HepG2 (cell line): ENCODE measurements around the gene SLCO2B1. TPM values are rescaled to one million over a fixed set of nuclear protein-coding genes. Genes with fewer than 3 reads are reported as not detected.

ENCODE experiments used
- ATAC-seq: fragments of 200-7000 bp; cut with Tn5 transposase; 3 replicates; pipeline ENCODE4 v1.9.1; 2020; ENCODE audit warnings: mild to moderate bottlenecking, moderate library complexity
- BruUV-seq: library from RNA; stranded (reverse); fragments of 400-500 nt; replicated peaks from 2 replicates; lab custom pipeline; 2021; lab: Mats Ljungman, UMichigan
- CTCF ChIA-PET: fragments of 300-600 bp; formaldehyde crosslinking; extraction: SDS; loops from one replicate; lab custom pipeline; 2021; ENCODE audit warnings: low total read pairs, inconsistent platforms, low intra/inter-chr PET ratio; lab: Yijun Ruan, JAX
- POLR2A ChIA-PET: fragments of 350-600 bp; sonication (Branson Sonifier 250); formaldehyde crosslinking; loops from one replicate; lab custom pipeline; 2020; ENCODE audit warnings: antibody characterized with exemption, inconsistent platforms; lab: Yijun Ruan, JAX
- DNase-seq: peaks from one replicate; pipeline ENCODE4 v3.0.0-alpha.2; 2015; ENCODE audit warnings: low spot score
- FAIRE-seq: peaks from 3 replicates; lab custom pipeline; 2011; peaks lifted over from hg19 to GRCh38; lab: Jason Lieb, UNC
- H2AFZ ChIP-seq: one replicate; pipeline ENCODE4 v1.6.1; 2011; ENCODE audit warnings: low read length, inconsistent platforms
- H3K27ac ChIP-seq: fragments of 300-600 bp; 3 replicates; pipeline ENCODE4 v1.8.0; 2011; ENCODE audit warnings: mixed run types, mild to moderate bottlenecking, mixed read lengths, low read length, inconsistent platforms; ENCODE audit not compliant: insufficient read depth; ENCODE audit errors: extremely low read length
- H3K27me3 ChIP-seq, 2 experiments: fragments of 200-600 bp in 1 of 2; 2 replicates in 1 of 2; 3 replicates in 1 of 2; pipeline versions ENCODE4 v1.6.0 to v1.8.0; 2011; ENCODE audit warnings: low read length in 2 of 2, mild to moderate bottlenecking in 2 of 2, moderate library complexity in 2 of 2, inconsistent platforms in 1 of 2; ENCODE audit not compliant: insufficient read depth in 2 of 2, control insufficient read depth in 1 of 2
- H3K36me3 ChIP-seq, 2 experiments: fragments of 200-600 bp in 1 of 2; replicated peaks in 1 of 2; 2 replicates in 1 of 2; 3 replicates in 1 of 2; pipeline versions ENCODE4 v1.5.1 to v1.8.0; 2011; ENCODE audit warnings: low read length in 2 of 2, inconsistent platforms in 1 of 2; ENCODE audit not compliant: insufficient read depth in 2 of 2, control insufficient read depth in 1 of 2
- H3K4me1 ChIP-seq: 2 replicates; pipeline ENCODE4 v1.5.1; 2012; ENCODE audit warnings: low read length, inconsistent platforms; ENCODE audit not compliant: insufficient read depth
- H3K4me2 ChIP-seq: 2 replicates; pipeline ENCODE4 v1.6.0; 2011; ENCODE audit warnings: low read depth, low read length, inconsistent platforms
- H3K4me3 ChIP-seq, 3 experiments: fragments of 200-600 bp in 1 of 3; sonication (generic), shearing (Covaris generic) in 1 of 3; replicated peaks in 1 of 3; 2 replicates each; pipeline ENCODE4 v1.5.1; 2011 to 2016; ENCODE audit warnings: low read length in 3 of 3, inconsistent platforms in 2 of 3, low read depth in 2 of 3, mild to moderate bottlenecking in 2 of 3, control low read depth in 1 of 3, mixed read lengths in 1 of 3; ENCODE audit not compliant: insufficient read depth in 1 of 3
- H3K79me2 ChIP-seq: one replicate; pipeline ENCODE4 v1.6.1; 2011; ENCODE audit warnings: low read length, inconsistent platforms; ENCODE audit not compliant: insufficient read depth
- H3K9ac ChIP-seq: 2 replicates; pipeline ENCODE4 v1.6.0; 2011; ENCODE audit warnings: mild to moderate bottlenecking, low read depth, low read length, inconsistent platforms; ENCODE audit not compliant: insufficient read depth
- H3K9me3 ChIP-seq: 2 replicates; pipeline ENCODE4 v1.5.1; 2012; ENCODE audit warnings: mild to moderate bottlenecking, low read length
- H4K20me1 ChIP-seq: 2 replicates; pipeline ENCODE4 v1.6.0; 2011; ENCODE audit warnings: inconsistent platforms, mild to moderate bottlenecking, low read length, moderate library complexity; ENCODE audit not compliant: insufficient read depth
- JUN ChIP-seq: sonication (generic); formaldehyde crosslinking; IDR thresholded peaks from 2 replicates; pipeline ENCODE4 v1.4.0; 2020; ENCODE audit warnings: mild to moderate bottlenecking, missing genetic modification reagents
- NCOA5 ChIP-seq: sonication (generic); formaldehyde crosslinking; IDR thresholded peaks from 2 replicates; pipeline ENCODE4 v1.4.0; 2020; ENCODE audit warnings: missing genetic modification reagents
- TBX3 ChIP-seq: fragments of 450-650 bp; IDR thresholded peaks from 2 replicates; pipeline ENCODE4 v1.6.1; 2017; ENCODE audit warnings: antibody characterized with exemption, mild to moderate bottlenecking, inconsistent platforms, borderline replicate concordance
- ZFAT ChIP-seq: sonication (generic); formaldehyde crosslinking; conservative IDR thresholded peaks from 2 replicates; pipeline ENCODE4 v1.8.1; 2023; ENCODE audit warnings: missing genetic modification reagents, inconsistent platforms
- ZNF274 ChIP-seq: sonication (generic); formaldehyde crosslinking; IDR thresholded peaks from 2 replicates; pipeline ENCODE4 v1.5.1; 2020; ENCODE audit warnings: mild to moderate bottlenecking, missing genetic modification reagents
- ZNF891 ChIP-seq: sonication (generic); formaldehyde crosslinking; IDR thresholded peaks from 2 replicates; pipeline ENCODE4 v1.5.0; 2020; ENCODE audit warnings: mild to moderate bottlenecking, missing genetic modification reagents
- ZSCAN29 ChIP-seq: sonication (generic); formaldehyde crosslinking; conservative IDR thresholded peaks from 2 replicates; pipeline ENCODE4 v1.4.0; 2020; ENCODE audit warnings: mild to moderate bottlenecking, missing genetic modification reagents
- WGBS: methylation state at CpG from one replicate; pipeline ENCODE4 v1.1.6; 2017; ENCODE audit warnings: low lambda C conversion rate; 5-methylcytosine and 5-hydroxymethylcytosine counted together
- in situ Hi-C: cut with HindIII; loops from 2 replicates; pipeline ENCODE4 v1.10.0; 2017; ENCODE audit warnings: low pct_unique_long_range_greater_than_20kb; ENCODE audit not compliant: extremely low pct_ligation_motif_present
- intact Hi-C: fragments of 100-400 bp; cut with micrococcal nuclease; formaldehyde crosslinking; loops from one replicate; pipeline ENCODE4 v1.10.0; 2022; ENCODE audit not compliant: unreplicated experiment
- polyA plus RNA-seq, 8 experiments: library from polyadenylated mRNA; depleted of rRNA in 3 of 8; stranded (reverse) in 7 of 8; unstranded in 1 of 8; fragments of >200 nt; fragmentation: Illumina TruSeq in 4 of 8; extraction: Trizol in 4 of 8; gene quantifications; 2 replicates each; pipeline versions ENCODE4 v1.2.1 to v1.2.3, GENCODE V29; 2011 to 2016; ENCODE audit warnings: low read depth in 4 of 8, missing spikeins in 1 of 8, mixed read lengths in 1 of 8; ENCODE audit not compliant: insufficient read depth in 1 of 8
- total RNA-seq, 5 experiments: library from RNA; depleted of rRNA; stranded (reverse); fragments of >200 nt; fragmentation: Illumina TruSeq; extraction: Trizol; gene quantifications; 2 replicates each; pipeline ENCODE4 v1.2.3, GENCODE V29; 2016; ENCODE audit warnings: low read depth in 1 of 5
- TF ChIP-seq, protein P1 (sequence below): sonication (generic); formaldehyde crosslinking; IDR thresholded peaks from 2 replicates; pipeline ENCODE4 v1.8.1; 2022; ENCODE audit warnings: low read depth, mild to moderate bottlenecking, missing genetic modification reagents
- TF ChIP-seq, protein P2 (sequence below): sonication (generic); formaldehyde crosslinking; IDR thresholded peaks from 2 replicates; pipeline ENCODE4 v1.8.1; 2022; ENCODE audit warnings: mild to moderate bottlenecking, missing genetic modification reagents

The SLCO2B1 gene
- total and polyA plus RNA-seq, 2 of the 13 experiments (the other 11 are each of a cell fraction or from before 2014, with no cell fraction given): 15.3 to 19.8 TPM

DNA sequence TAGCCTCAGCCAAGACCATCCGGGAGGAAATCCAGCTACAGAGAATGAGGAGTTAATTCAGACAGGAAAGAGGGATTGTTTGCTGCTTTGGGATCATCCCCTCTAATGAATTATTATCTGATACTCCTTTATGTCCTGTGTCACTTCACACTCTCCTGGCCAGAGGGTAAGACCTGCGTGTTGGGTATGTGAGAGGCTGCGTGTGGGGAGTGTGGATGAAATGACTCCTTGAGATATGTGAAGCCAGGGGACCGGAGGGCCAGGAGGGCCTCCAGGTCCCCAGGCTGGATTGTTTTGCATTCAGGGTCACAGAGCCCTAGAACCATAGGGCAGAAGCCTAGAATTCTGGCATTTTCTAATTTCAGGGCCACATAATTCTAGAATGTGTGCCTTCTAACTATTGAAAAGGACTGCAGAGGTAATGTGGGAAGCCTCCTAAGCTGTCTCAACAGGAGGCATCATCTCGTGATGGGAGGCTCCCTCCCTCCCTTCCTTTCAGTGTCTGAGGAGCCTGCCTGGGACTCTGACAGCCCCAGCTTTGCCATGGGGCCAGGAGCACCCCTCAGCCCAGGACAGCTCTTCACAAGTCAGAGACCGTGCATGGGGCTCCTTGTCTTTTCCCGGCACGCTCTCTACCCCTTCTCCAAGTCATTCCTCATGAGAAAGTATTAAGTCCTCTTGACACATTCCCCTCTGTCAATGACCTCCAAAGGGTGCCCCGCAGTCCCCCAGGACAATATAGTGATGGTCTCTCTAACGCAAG is 93.3 kb downstream of the SLCO2B1 start:
- Histone ChIP-seq H3K79me2 (no peaks in the 10 kb centered on the region), H3K4me2 (no peak overlapping the region), H3K27me3 (peaks cover 11 to 58% of the 10 kb centered on the region in 2 experiments), H4K20me1 (0 out of 2 replicates have a peak, but pooled peaks cover 2% of the 10 kb centered on the region), H3K27ac (no peak overlapping the region), H2AFZ (no peak overlapping the region), H3K9ac (no peak overlapping the region), H3K4me3 (no peak overlapping the region), H3K36me3 (no peaks in the 10 kb centered on the region), H3K9me3 (no peaks in the 10 kb centered on the region), H3K4me1 (peaks cover 20% of the 10 kb centered on the region; the same call in 1 of the 2 replicates)
- WGBS: 25% methylated on average over 10 of the region's 10 CpGs
- TF ChIP-seq, protein P1, sequence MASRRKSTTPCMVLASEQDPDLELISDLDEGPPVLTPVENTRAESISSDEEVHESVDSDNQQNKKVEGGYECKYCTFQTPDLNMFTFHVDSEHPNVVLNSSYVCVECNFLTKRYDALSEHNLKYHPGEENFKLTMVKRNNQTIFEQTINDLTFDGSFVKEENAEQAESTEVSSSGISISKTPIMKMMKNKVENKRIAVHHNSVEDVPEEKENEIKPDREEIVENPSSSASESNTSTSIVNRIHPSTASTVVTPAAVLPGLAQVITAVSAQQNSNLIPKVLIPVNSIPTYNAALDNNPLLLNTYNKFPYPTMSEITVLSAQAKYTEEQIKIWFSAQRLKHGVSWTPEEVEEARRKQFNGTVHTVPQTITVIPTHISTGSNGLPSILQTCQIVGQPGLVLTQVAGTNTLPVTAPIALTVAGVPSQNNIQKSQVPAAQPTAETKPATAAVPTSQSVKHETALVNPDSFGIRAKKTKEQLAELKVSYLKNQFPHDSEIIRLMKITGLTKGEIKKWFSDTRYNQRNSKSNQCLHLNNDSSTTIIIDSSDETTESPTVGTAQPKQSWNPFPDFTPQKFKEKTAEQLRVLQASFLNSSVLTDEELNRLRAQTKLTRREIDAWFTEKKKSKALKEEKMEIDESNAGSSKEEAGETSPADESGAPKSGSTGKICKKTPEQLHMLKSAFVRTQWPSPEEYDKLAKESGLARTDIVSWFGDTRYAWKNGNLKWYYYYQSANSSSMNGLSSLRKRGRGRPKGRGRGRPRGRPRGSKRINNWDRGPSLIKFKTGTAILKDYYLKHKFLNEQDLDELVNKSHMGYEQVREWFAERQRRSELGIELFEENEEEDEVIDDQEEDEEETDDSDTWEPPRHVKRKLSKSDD (CRISPR knock-in tag): no peak
- no peak for TF ChIP-seq TBX3
- TF ChIP-seq JUN (CRISPR knock-in tag): no peak
- TF ChIP-seq ZSCAN29 (CRISPR knock-in tag): no peak
- TF ChIP-seq ZNF274 (CRISPR knock-in tag): no peak
- no peak for TF ChIP-seq ZNF891 (CRISPR knock-in tag)
- no peak for TF ChIP-seq ZFAT (CRISPR knock-in tag)
- TF ChIP-seq, protein P2, sequence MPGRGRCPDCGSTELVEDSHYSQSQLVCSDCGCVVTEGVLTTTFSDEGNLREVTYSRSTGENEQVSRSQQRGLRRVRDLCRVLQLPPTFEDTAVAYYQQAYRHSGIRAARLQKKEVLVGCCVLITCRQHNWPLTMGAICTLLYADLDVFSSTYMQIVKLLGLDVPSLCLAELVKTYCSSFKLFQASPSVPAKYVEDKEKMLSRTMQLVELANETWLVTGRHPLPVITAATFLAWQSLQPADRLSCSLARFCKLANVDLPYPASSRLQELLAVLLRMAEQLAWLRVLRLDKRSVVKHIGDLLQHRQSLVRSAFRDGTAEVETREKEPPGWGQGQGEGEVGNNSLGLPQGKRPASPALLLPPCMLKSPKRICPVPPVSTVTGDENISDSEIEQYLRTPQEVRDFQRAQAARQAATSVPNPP (CRISPR knock-in tag): no peak
- TF ChIP-seq NCOA5 (CRISPR knock-in tag): no peak
- ATAC-seq: no peak
- BruUV-seq: no TSS peak
- FAIRE-seq: no peak
- ChIA-PET CTCF (no interaction called here), POLR2A (no interaction called here)
- no peak for DNase-seq
- intact Hi-C loops: no loop called here
- in situ Hi-C loops: loop anchor here (10.0 kb wide), 1 partner anchor 309 kb away; no protein-coding TSS in a partner anchor
